Right lung (tissue), 10 donors: ENCODE measurements around the gene NAPSA. TPM values are rescaled to one million over a fixed set of nuclear protein-coding genes. Genes with fewer than 3 reads are reported as not detected.
"Not testable (repeated sequence)": the region's sequence is repeated elsewhere in the genome, so short reads cannot be mapped to it uniquely, and the experiment has no call there.

ENCODE experiments used
- DNase-seq, 2 donors: peaks; one replicate each; pipeline ENCODE4 v3.0.0-alpha.2; 2013
- long read RNA-seq, 8 donors: transcript quantifications; one replicate each; lab custom pipeline, GENCODE V29; 2026
- polyA plus RNA-seq, 5 donors: library from polyadenylated mRNA; unstranded; fragments of 120-200 nt; gene quantifications; one replicate each; pipeline versions ENCODE4 v1.2.1 to v1.2.3, GENCODE V29; 2013; ENCODE audit warnings: inconsistent platforms in 1 of 5, low replicate concordance in 1 of 5; ENCODE audit not compliant: insufficient read length in 5 of 5, insufficient read depth in 1 of 5

NAPSA gene
- 10 to 100 TPM; 21.8 to 46.6 (median 36.0) TPM for polyA plus RNA-seq
- long read RNA-seq, donor 1, transcript NAPSA-204 (2 exons, 514 nt): minor isoform, 6 of 115 reads
- long read RNA-seq, donor 1, transcript NAPSA-201 (9 exons, 1,548 nt): major isoform, 13 of 115 reads
- long read RNA-seq, donor 1, partial matches to known transcripts: 96 of 115 reads
- long read RNA-seq, donor 1, other reads (novel, unspliced or antisense): 0 of 115 reads
- long read RNA-seq, donor 2, partial matches to known transcripts: 36 of 40 reads
- long read RNA-seq, donor 2, other reads (novel, unspliced or antisense): 0 of 40 reads
- long read RNA-seq, donor 3, transcript NAPSA-204 (2 exons, 514 nt): minor isoform, 7 of 31 reads
- long read RNA-seq, donor 3, transcript NAPSA-201 (9 exons, 1,548 nt): major isoform, 8 of 31 reads
- long read RNA-seq, donor 3, partial matches to known transcripts: 15 of 31 reads
- long read RNA-seq, donor 3, other reads (novel, unspliced or antisense): 0 of 31 reads
- long read RNA-seq, donor 4, transcript NAPSA-201 (9 exons, 1,548 nt): major isoform, 7 of 10 reads
- long read RNA-seq, donor 4, partial matches to known transcripts: 0 of 10 reads
- long read RNA-seq, donor 4, other reads (novel, unspliced or antisense): 0 of 10 reads
- long read RNA-seq, donor 5, transcript NAPSA-201 (9 exons, 1,548 nt): major isoform, 8 of 8 reads
- long read RNA-seq, donor 5, partial matches to known transcripts: 0 of 8 reads
- long read RNA-seq, donor 5, other reads (novel, unspliced or antisense): 0 of 8 reads
- long read RNA-seq, donor 6, transcript NAPSA-201 (9 exons, 1,548 nt): major isoform, 11 of 22 reads
- long read RNA-seq, donor 6, partial matches to known transcripts: 8 of 22 reads
- long read RNA-seq, donor 6, other reads (novel, unspliced or antisense): 0 of 22 reads
- long read RNA-seq, donor 7, transcript NAPSA-201 (9 exons, 1,548 nt): major isoform, 6 of 6 reads
- long read RNA-seq, donor 7, partial matches to known transcripts: 0 of 6 reads
- long read RNA-seq, donor 7, other reads (novel, unspliced or antisense): 0 of 6 reads
- long read RNA-seq, donor 8, partial matches to known transcripts: 0 of 1 reads
- long read RNA-seq, donor 8, other reads (novel, unspliced or antisense): 0 of 1 reads

DNA sequence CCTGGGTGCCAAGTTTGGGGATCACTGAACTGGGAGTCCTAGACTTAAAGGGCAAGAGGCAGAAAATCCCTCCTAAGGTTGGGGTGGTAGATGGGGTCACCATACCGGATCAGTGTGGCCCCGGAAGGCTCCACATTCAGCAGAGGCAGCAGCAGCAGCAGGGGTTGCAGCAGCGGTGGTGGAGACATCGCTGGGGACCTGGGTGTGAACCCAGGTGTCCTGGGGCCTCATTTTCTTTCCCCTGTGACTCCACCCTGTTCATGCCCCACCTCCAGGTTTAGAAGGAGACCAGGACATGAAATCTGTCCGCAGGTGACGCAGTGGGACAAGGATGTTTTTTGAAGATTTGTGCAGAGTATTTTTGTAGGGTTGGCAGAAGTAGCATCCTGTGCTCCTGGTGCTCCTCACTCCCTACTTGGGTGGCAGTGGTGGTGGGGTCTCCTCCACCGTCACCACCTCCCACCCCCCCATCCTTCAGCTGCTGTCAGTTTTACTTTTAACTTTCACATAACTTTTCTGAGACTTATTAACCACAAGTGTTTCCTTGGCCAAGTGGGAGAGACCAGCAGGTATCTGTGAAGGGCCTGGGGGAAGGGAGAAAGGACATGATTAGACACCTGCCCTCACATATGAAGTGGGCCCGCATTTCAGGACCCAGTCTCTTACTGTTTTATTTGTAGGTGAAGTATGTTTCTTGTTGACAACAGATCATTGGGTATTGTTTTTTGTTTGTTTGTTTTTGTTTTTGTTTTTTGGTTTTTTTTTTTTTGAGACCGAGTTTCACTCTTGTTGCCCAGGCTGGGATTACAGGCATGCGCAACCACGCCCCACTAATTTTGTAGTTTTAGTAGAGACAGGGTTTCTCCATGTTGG, at the start of gene NAPSA:
NAPSA (minus strand) TSS at position 206 of the 873 bp plus-strand sequence; CDS start at position 188, 18 bp downstream.
- no peak for DNase-seq

DNA sequence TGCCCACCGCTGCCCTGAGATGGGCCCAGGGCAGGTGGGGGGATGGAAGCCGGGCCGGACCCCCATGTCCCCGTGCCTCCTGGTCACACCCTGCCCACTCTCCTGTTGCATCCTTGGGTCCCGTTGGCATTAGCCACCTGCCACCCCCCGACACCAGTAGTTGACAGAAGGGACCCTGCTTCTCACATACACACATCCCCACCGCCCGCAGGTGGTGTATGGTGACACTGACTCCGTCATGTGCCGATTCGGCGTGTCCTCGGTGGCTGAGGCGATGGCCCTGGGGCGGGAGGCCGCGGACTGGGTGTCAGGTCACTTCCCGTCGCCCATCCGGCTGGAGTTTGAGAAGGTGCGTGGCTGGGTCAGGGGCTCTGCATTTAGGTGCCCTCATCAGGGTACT, 48.1 kb upstream of the NAPSA start:
- no peak for DNase-seq

DNA sequence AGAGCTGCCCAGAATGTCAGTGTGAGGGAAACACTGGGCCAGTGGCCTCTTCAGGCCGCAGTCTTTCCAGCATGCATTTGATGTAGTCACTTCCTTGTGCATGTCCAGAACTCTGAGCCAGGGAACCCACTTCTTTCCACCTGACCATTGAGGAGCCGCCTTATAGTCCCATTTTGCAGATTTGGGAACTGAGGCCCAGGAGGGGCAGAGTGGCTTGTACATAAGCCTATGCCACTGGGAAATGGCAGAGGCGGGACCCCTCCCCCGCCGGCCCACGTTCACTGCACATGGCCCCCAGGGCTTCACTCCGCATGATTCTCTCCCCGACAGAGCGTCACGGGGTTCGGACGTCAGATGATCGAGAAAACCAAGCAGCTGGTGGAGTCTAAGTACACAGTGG, 47.7 kb upstream of the NAPSA start:
- DNase-seq: no peak

DNA sequence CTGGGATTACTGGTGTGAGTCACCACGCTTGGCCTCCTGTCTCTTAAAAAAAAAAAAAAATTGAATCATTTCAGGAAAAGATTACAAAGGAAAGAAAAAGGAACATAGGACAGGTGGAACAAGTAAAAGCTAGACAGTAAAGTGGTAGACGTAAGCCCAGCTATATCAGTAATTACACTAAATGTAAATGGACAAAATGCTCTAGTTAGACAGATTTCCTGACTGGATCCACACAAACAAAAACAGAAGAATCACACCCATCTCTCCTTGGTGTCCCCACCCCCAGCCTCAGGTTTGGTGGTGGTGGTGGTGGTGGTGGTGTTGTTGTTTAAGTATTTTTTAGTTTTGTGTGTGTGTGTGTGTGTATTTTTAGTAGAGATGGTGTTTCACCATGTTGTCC, 47.0 kb upstream of the NAPSA start:
- no peak for DNase-seq

DNA sequence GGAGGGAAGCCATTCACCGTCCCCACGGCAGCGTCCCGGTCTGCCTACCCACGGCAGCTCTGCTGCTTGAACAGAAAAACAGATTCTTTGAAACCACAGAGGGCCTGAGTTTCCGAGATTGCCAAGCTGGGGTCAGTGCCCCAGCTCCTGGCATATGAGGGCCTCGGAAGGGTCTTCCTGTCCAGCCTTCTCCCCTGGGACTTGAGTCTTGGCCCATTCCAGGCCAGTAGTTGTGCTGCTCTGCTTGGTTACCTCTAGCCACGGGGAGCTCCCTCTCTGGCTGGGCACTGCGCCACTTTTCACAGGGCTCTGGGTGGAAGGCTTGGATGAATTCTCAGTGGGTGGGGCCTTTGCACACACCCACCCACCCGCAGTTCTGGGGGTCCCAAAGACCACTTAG, 44.7 kb upstream of the NAPSA start:
- no peak for DNase-seq

DNA sequence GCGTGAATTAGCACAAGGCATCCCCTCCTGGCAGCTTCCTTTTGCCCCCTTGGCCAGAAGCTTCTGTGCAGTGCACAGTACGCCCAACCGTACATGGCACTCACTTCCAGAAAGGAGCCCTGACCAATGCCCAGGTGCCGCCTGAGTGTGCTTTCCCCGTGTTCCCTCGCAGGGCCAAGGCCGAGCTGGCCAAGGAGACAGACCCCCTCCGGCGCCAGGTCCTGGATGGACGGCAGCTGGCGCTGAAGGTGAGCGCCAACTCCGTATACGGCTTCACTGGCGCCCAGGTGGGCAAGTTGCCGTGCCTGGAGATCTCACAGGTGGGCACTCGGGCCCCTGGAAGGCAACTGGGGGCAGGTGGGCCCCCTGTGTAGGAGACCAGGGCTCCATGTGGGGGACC, 43.9 kb upstream of the NAPSA start:
- DNase-seq: no peak

DNA sequence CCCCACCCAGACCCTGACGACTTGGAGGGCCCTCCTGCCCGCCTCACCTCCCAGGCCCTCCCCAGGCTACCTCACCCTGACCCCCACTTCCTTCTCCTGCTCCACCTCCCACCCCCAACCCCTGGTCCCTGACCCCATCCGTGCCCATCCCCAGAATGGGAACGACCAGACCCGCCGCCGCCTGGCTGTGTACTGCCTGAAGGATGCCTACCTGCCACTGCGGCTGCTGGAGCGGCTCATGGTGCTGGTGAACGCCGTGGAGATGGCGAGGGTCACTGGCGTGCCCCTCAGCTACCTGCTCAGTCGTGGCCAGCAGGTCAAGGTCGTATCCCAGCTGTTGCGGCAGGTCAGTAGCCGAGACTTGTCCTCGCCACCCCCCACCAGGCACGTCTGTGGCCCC, 41.4 kb upstream of the NAPSA start:
- DNase-seq: no peak

DNA sequence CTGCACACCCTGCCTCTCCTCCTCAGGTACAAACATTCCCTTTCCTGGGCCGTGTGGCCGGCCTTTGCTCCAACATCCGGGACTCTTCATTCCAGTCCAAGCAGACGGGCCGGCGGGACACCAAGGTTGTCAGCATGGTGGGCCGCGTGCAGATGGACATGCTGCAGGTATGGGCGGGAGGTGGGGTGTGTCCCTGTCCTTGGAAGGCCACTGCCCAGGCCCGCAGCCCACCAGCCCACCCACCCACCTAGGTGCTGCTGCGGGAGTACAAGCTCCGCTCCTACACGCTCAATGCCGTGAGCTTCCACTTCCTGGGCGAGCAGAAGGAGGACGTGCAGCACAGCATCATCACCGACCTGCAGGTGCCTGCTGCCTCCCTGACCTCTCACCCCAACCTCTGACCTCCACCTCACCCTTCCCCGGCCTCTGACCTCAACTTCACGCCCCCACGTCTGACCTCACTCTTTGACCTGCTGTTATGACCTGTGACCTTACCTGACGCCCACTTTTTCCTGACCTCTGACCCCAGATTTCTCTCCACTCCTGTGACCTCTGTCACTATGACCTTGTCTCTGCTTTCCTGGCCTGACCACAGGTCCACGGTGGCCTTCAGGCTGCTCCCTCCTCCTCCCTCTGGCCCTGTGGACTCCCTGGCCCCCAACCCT, 40.8 kb upstream of the NAPSA start:
- DNase-seq: no peak

DNA sequence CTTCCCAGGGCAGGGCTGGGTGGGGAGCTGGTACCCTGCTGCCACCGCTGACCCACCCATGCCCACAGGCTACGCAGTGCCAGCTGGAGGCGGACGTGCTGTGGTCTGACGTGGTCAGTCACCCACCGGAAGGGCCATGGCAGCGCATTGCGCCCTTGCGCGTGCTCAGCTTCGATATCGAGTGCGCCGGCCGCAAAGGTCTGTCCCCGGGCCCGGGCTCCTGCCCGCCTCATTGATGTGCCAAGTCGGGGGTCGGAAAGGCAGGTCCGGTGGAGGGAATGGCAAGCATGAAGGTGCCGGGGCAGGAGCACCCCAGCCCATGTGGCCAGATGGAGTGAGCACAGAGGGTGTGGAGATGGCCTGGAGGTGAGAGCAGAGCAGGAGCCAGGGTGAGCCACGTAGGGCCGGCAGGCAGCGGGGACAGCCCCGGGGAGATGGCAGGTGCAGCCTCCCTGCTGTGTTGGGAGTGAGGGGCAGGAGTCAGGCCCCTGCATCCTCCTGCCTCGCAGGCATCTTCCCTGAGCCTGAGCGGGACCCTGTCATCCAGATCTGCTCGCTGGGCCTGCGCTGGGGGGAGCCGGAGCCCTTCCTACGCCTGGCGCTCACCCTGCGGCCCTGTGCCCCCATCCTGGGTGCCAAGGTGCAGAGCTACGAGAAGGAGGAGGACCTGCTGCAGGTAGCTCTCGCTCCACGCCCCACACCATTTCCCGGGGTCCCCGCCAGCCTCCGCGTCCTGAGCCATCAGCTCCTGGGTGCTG, 37.3 kb upstream of the NAPSA start:
- no peak for DNase-seq

DNA sequence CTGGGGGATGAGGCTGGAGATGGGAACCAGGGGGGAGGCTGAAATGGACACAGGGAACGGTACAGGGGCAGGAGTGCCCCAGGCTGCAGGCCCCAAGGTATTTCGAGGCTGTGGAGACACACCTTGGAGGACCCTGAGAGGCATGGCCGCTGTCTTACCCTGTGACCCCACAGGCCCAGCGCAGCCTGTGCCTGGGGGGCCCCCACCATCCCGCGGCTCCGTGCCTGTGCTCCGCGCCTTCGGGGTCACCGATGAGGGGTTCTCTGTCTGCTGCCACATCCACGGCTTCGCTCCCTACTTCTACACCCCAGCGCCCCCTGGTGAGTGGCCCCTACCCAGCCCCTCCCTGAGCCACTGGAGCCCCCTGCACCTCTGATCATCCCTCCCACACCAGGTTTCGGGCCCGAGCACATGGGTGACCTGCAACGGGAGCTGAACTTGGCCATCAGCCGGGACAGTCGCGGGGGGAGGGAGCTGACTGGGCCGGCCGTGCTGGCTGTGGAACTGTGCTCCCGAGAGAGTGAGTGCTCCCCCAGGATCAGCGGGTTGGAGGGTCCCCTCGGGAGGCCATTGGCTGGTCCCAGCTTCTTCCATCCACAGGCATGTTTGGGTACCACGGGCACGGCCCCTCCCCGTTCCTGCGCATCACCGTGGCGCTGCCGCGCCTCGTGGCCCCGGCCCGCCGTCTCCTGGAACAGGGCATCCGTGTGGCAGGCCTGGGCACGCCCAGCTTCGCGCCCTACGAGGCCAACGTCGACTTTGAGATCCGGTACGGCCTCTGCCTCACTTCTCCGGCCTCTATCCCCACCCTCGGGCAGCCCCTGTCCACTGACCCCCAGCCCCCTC, 36.4 kb upstream of the NAPSA start:
- DNase-seq: no peak

DNA sequence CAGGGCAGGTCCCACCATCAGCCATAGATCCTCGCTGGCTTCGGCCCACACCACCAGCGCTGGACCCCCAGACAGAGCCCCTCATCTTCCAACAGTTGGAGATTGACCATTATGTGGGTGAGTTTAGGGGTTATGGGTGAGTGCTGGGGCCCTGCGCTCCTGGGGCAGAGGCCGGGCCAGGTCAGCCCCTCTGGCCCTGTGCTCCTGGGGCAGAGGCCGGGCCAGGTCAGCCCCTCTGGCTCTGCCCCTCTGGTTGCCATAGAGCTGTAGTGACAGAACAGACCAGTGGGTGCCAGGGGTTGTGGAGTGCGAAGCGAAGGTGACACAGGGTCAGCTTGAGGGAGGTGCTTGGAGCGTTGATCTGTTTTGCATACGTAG, 33.9 kb upstream of the NAPSA start:
- no peak for DNase-seq

DNA sequence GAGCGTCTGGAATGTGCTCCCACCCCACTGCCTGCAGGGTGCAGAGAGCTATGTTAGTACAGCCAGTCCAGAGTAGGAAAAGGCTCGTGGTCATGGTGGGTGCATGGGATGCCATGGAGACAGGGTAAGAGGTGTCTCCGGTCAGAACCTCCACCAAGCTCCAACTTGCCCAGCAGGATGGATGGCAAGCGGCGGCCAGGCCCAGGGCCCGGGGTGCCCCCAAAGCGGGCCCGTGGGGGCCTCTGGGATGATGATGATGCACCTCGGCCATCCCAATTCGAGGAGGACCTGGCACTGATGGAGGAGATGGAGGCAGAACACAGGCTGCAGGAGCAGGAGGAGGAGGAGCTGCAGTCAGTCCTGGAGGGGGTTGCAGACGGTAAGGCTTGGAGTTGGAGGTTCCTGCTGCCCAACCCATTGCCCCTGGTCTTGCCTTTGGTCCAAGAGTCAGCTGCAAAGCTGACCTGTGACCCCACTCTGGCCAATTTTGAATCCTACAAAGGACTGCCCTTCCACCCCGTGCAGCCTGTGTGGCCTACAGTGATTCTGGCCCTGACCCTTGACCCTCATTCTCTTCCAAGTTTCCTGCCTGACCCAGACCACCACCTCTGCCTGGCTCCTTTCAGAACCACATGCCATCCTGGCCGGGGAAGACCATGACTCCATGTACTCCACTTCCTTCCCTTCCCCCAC, 33.4 kb upstream of the NAPSA start:
- DNase-seq: no peak

DNA sequence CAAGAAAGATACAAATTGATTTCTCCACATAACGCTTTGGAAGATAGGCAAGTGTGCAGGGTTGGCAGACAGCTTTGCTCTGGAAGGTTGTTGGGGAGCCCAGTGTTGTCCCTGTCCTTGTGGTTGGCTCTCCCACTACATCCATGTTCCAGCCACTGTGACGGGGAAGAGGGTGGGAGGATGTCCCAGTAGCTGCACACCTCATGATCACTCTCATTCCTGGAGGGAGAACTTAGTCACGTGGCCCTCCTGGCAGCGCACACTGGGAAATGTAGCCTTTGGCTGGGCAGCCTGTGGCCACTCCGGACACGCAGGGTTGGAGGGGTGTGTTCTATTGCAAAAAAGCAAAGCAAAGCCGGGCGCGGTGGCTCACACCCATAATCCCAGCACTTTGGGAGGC, 28.6 kb upstream of the NAPSA start:
- DNase-seq: no peak

DNA sequence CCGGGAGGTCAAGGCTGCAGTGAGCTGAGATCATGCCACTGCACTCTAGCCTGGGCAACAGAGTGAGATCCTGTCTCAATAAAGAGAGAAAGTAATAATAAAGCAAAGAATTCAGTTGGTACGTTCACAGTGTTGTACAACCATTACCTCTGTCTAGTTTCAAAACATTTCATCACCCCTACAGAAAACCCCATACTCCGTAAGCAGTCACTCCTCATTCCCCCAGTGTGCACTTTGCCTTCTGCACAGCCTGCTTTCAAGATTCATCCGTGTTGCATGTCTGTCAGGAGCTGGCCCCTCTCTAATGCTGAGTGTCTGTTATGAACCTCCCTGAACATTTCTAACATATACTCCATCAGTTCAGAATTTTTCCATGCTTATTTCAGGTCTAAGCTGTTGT, 28.1 kb upstream of the NAPSA start:
- DNase-seq: no peak

DNA sequence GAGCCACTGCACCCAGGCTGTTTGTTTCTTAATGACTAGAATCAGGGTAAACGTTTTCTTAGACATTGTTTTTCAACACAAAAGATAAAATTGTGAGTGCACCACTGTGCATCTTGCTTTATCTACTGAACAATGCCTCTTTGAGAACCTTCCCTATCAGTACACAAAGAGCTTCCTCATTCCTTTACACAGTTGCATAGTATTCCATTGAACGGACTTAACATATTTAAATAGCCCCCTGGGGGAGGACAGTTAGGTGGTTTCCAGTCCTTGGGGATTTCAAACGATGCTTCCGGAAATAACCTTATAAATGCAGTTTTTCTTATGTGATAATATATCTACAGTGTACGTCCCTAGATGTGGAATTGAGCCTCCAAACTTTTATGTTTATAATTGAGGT, 27.3 kb upstream of the NAPSA start:
- no peak for DNase-seq

DNA sequence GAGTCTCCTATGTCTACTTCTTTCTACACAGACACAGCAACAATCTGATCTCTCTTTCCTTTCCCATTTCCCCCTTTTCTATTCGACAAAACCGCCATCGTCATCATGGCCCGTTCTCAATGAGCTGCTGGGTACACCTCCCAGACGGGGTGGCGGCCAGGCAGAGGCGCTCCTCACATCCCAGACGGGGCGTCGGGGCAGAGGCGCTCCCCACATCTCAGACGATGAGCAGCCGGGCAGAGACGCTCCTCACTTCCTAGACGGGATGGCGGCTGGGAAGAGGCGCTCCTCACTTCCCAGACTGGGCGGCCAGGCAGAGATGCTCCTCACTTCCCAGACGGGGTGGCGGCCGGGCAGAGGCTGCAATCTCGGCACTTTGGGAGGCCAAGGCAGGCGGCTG, 25.5 kb upstream of the NAPSA start:
- not testable (repeated sequence) for DNase-seq

DNA sequence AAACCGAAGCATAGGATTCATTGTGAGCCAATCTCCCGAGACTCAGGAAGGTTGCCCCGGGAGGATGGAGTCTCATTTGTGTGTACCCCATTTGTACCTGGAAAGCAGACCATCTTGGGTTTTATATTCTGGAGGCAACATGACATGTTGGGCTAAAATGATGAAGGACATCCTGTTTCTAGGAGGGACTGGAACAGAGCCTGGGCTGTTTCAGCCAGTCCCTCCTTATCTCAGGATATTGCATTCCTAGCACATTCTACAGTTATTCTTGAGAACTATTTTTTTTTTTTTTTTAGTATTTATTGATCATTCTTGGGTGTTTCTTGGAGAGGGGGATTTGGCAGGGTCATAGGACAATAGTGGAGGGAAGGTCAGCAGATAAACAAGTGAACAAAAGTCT, 24.9 kb upstream of the NAPSA start:
- not testable (repeated sequence) for DNase-seq

DNA sequence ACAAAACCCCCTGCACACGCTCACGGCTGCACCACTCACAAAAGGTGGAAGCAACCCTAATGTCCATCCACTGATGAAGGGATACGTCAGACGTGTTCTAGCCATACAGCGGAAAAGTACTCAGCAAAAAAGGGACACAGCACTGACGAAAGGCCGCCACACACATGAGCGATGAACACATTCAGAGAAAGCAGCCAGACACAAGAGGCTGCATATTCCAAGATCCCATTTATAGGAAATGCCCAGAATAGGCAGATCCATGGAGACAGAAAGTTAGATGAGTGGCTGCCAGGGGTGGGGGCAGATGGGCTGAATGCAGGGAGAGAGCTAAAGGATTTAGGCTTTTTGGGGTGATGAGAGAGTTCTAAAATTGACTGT, 22.4 kb upstream of the NAPSA start:
- DNase-seq: no peak
